Measurements from ENCODE around the gene DLG4. TPM values are rescaled to one million over a fixed set of nuclear protein-coding genes. Genes with fewer than 3 reads are reported as not detected.
A peak's percentile ranks its signal among the peaks of the same experiment; 100 is the strongest.

DLG4 gene
- total RNA-seq, 2 experiments from 2014 or later = 10.2 to 11.0 TPM

- H3K27ac Mint-ChIP-seq = no peak overlapping the region
- H3K36me3 Mint-ChIP-seq (ENCODE audit: low read depth) = no peaks in the 10 kb centered on the region
- CTCF ChIA-PET = no interaction called here
- Histone ChIP-seq H3K9me3 (ENCODE audit: control insufficient read depth in 1 of 2, insufficient read depth in 1 of 2, low read length in 2 of 2) (no peaks in the 10 kb centered on the region), H3K36me3 (ENCODE audit: insufficient read depth, low read length) (peaks cover 3% of the 10 kb centered on the region), H3K4me3 (ENCODE audit: low read length) (no peak overlapping the region), H3K4me1 (ENCODE audit: insufficient read depth, low read length) (no peaks in the 10 kb centered on the region), H3K27me3 (ENCODE audit: control insufficient read depth in 1 of 2, insufficient read depth in 2 of 2, low read length in 2 of 2) (no peaks in the 10 kb centered on the region), H3K27ac (ENCODE audit: low read depth in 1 of 2, low read length in 2 of 2) (no peak overlapping the region)
- no peak for ATAC-seq (ENCODE audit: poor library complexity)
- no peak overlapping the region for H3K4me3 Mint-ChIP-seq
- H3K9me3 Mint-ChIP-seq = no peaks in the 10 kb centered on the region
- H3K27me3 Mint-ChIP-seq = no peaks in the 10 kb centered on the region
- POLR2A ChIA-PET = no interaction called here
- H3K4me1 Mint-ChIP-seq (ENCODE audit: low read depth) = no peaks in the 10 kb centered on the region
- intact Hi-C loops (cut with DNase I, micrococcal nuclease) = no loop called here
- peak in 2 of 14 experiments; percentile 30 to 40 for DNase-seq
- no peak for TF ChIP-seq CTCF (IDR thresholded peaks at IDR 0.05)
Measured at GRCh38 chr17:7186241-7186640, 33.4 kb downstream of the DLG4 start.

- DNase-seq = no peak
- no peaks in the 10 kb centered on the region for H3K36me3 Mint-ChIP-seq (ENCODE audit: low read depth)
Measured at GRCh38 chr17:7184647-7185046, 35.0 kb downstream of the DLG4 start.

GRCh38 chr17:7184091-7184488, 35.5 kb downstream of the DLG4 start:
- no peak for DNase-seq
- ChIA-PET POLR2A (no interaction called here), CTCF (no interaction called here)

More at GRCh38 chr17:7184647-7185046, 35.0 kb downstream of the DLG4 start:
- Mint-ChIP-seq H3K9me3 (no peaks in the 10 kb centered on the region), H3K4me3 (no peak overlapping the region), H3K4me1 (ENCODE audit: low read depth) (no peaks in the 10 kb centered on the region), H3K27ac (no peak overlapping the region), H3K27me3 (no peaks in the 10 kb centered on the region)
- Histone ChIP-seq H3K27me3 (ENCODE audit: control insufficient read depth in 1 of 2, insufficient read depth in 2 of 2, low read length in 2 of 2) (no peaks in the 10 kb centered on the region), H3K4me1 (ENCODE audit: insufficient read depth, low read length) (no peaks in the 10 kb centered on the region), H3K36me3 (ENCODE audit: insufficient read depth, low read length) (no peaks in the 10 kb centered on the region), H3K9me3 (ENCODE audit: control insufficient read depth in 1 of 2, insufficient read depth in 1 of 2, low read length in 2 of 2) (no peaks in the 10 kb centered on the region), H3K27ac (ENCODE audit: low read depth in 1 of 2, low read length in 2 of 2) (no peak overlapping the region), H3K4me3 (ENCODE audit: low read length) (no peak overlapping the region)
- ChIA-PET POLR2A (no interaction called here), CTCF (no interaction called here)
- no peak for ATAC-seq (ENCODE audit: poor library complexity)
- TF ChIP-seq CTCF (IDR thresholded peaks at IDR 0.05) = no peak
- intact Hi-C loops (cut with DNase I, micrococcal nuclease) = no loop called here

More at GRCh38 chr17:7184091-7184488, 35.5 kb downstream of the DLG4 start:
- Mint-ChIP-seq H3K36me3 (ENCODE audit: low read depth) (no peaks in the 10 kb centered on the region), H3K27me3 (no peaks in the 10 kb centered on the region), H3K4me3 (no peak overlapping the region), H3K27ac (no peak overlapping the region), H3K4me1 (ENCODE audit: low read depth) (no peaks in the 10 kb centered on the region), H3K9me3 (no peaks in the 10 kb centered on the region)
- no peaks in the 10 kb centered on the region for H3K9me3 ChIP-seq (ENCODE audit: control insufficient read depth in 1 of 2, insufficient read depth in 1 of 2, low read length in 2 of 2)
- H3K36me3 ChIP-seq (ENCODE audit: insufficient read depth, low read length) = no peaks in the 10 kb centered on the region
- no peaks in the 10 kb centered on the region for H3K4me1 ChIP-seq (ENCODE audit: insufficient read depth, low read length)
- no peak overlapping the region for H3K27ac ChIP-seq (ENCODE audit: low read depth in 1 of 2, low read length in 2 of 2)
- no peak for ATAC-seq (ENCODE audit: poor library complexity)
- intact Hi-C loops (cut with DNase I, micrococcal nuclease) = no loop called here
- no peak overlapping the region for H3K4me3 ChIP-seq (ENCODE audit: low read length)
- no peaks in the 10 kb centered on the region for H3K27me3 ChIP-seq (ENCODE audit: control insufficient read depth in 1 of 2, insufficient read depth in 2 of 2, low read length in 2 of 2)
- TF ChIP-seq CTCF (IDR thresholded peaks at IDR 0.05) = no peak

Measured in CD4-positive, alpha-beta T cell (primary cell).